HCT116 (cell line): ENCODE data around the gene LUZP2. TPM values are rescaled to one million over a fixed set of nuclear protein-coding genes. Genes with fewer than 3 reads are reported as not detected.

ENCODE experiments used
- ATAC-seq: fragments of 200-7000 bp; cut with Tn5 transposase; 2 replicates; pipeline ENCODE4 v1.9.1; 2020; ENCODE audit warnings: mild to moderate bottlenecking, moderate library complexity
- BruUV-seq: library from RNA; stranded (reverse); fragments of 400-500 nt; replicated peaks from 2 replicates; lab custom pipeline; 2021; lab: Mats Ljungman, UMichigan
- CTCF ChIA-PET: fragments of 300-600 bp; sonication (Branson Sonifier 250); formaldehyde crosslinking; loops from one replicate; lab custom pipeline; 2021; ENCODE audit warnings: antibody characterized with exemption; lab: Charles Lee
- POLR2A ChIA-PET: fragments of 300-600, 350-600 bp; sonication (Branson Sonifier 250); formaldehyde crosslinking; loops from one replicate; lab custom pipeline; 2021; ENCODE audit warnings: antibody characterized with exemption; lab: Charles Lee
- RAD21 ChIA-PET, 2 experiments: fragments of 300-600 bp; sonication (Branson Sonifier 250); formaldehyde crosslinking; loops; one replicate each; lab custom pipeline; 2023; ENCODE audit warnings: low total read pairs in 2 of 2; ENCODE audit not compliant: uncharacterized antibody in 2 of 2, unreplicated experiment in 2 of 2, low non-redundant PET in 1 of 2; lab: Charles Lee
- DNase-seq: peaks from one replicate; pipeline ENCODE4 v3.0.0-alpha.2; 2010; ENCODE audit warnings: low read depth, low spot score
- H2AFZ ChIP-seq: fragments of 200-600 bp; shearing (Covaris generic), sonication (generic); 2 replicates; pipeline ENCODE4 v1.6.1; 2017; ENCODE audit warnings: low read depth, mixed run types, mixed read lengths, antibody characterized with exemption, low read length; ENCODE audit not compliant: poor library complexity, severe bottlenecking
- H3K27ac ChIP-seq: 2 replicates; pipeline ENCODE4 v1.5.1; 2012; ENCODE audit warnings: low read depth, low read length
- H3K27me3 ChIP-seq: fragments of 200-600 bp; sonication (generic); 2 replicates; pipeline ENCODE4 v1.6.1; 2016; ENCODE audit warnings: mixed run types, low read length, mixed read lengths; ENCODE audit not compliant: insufficient read depth
- H3K36me3 ChIP-seq, 2 experiments: fragments of 200-500 bp in 1 of 2; fragments of 200-600 bp in 1 of 2; sonication (Bioruptor generic) in 1 of 2; sonication (generic) in 1 of 2; 2 replicates each; pipeline versions ENCODE4 v1.5.1 to v1.6.1; 2014 to 2016; ENCODE audit warnings: low read length in 2 of 2, inconsistent platforms in 1 of 2, mixed read lengths in 1 of 2, mixed run types in 1 of 2; ENCODE audit not compliant: insufficient read depth in 2 of 2, control insufficient read depth in 1 of 2
- H3K4me1 ChIP-seq, 2 experiments: fragments of 200-600 bp in 1 of 2; sonication (generic) in 1 of 2; 2 replicates each; pipeline versions ENCODE4 v1.5.1 to v1.6.1; 2012 to 2017; ENCODE audit warnings: low read length in 2 of 2, inconsistent platforms in 1 of 2, mild to moderate bottlenecking in 1 of 2, mixed read lengths in 1 of 2, mixed run types in 1 of 2, moderate library complexity in 1 of 2; ENCODE audit not compliant: insufficient read depth in 2 of 2, control insufficient read depth in 1 of 2
- H3K4me2 ChIP-seq: fragments of 200-600 bp; sonication (generic); 2 replicates; pipeline ENCODE4 v1.6.1; 2017; ENCODE audit warnings: mixed run types, low read length, mixed read lengths
- H3K4me3 ChIP-seq, 2 experiments: fragments of 200-600 bp in 1 of 2; sonication (generic) in 1 of 2; replicated peaks in 1 of 2; 2 replicates each; pipeline ENCODE4 v1.5.1; 2011 to 2016; ENCODE audit warnings: low read length in 2 of 2, control low read depth in 1 of 2, low read depth in 1 of 2, mild to moderate bottlenecking in 1 of 2, mixed read lengths in 1 of 2, mixed run types in 1 of 2
- H3K79me2 ChIP-seq: fragments of 200-600 bp; sonication (generic); 2 replicates; pipeline ENCODE4 v1.6.1; 2017; ENCODE audit warnings: mild to moderate bottlenecking, mixed run types, low read length, moderate library complexity, mixed read lengths; ENCODE audit not compliant: insufficient read depth
- H3K9ac ChIP-seq: fragments of 200-600 bp; sonication (generic); 2 replicates; pipeline ENCODE4 v1.6.1; 2016; ENCODE audit warnings: low read length, mixed read lengths
- H3K9me2 ChIP-seq: fragments of 200-600 bp; sonication (generic), shearing (Covaris generic); 2 replicates; pipeline ENCODE4 v1.6.1; 2017; ENCODE audit warnings: mixed run types, mild to moderate bottlenecking, moderate library complexity; ENCODE audit not compliant: insufficient read depth
- H3K9me3 ChIP-seq, 2 experiments: fragments of 200-500 bp in 1 of 2; fragments of 200-600 bp in 1 of 2; sonication (Bioruptor generic) in 1 of 2; sonication (generic) in 1 of 2; 2 replicates each; pipeline ENCODE4 v1.6.1; 2014 to 2017; ENCODE audit warnings: low read length in 2 of 2, mixed read lengths in 2 of 2, inconsistent platforms in 1 of 2, low read depth in 1 of 2, mild to moderate bottlenecking in 1 of 2, mixed run types in 1 of 2, moderate library complexity in 1 of 2; ENCODE audit not compliant: control insufficient read depth in 1 of 2, insufficient read depth in 1 of 2
- H4K20me1 ChIP-seq: fragments of 200-600 bp; sonication (generic), shearing (Covaris generic); 2 replicates; pipeline ENCODE4 v1.6.1; 2017; ENCODE audit warnings: mixed run types, mild to moderate bottlenecking, moderate library complexity; ENCODE audit not compliant: insufficient read depth
- CBX3 ChIP-seq: IDR thresholded peaks from 2 replicates; pipeline ENCODE4 v1.6.1; 2012; ENCODE audit warnings: low read depth
- ELF1 ChIP-seq: IDR thresholded peaks from 2 replicates; pipeline ENCODE4 v1.6.1; 2012; ENCODE audit warnings: low read depth, borderline replicate concordance
- EZH2 ChIP-seq: fragments of 200-600 bp; sonication (generic); IDR thresholded peaks from 2 replicates; pipeline ENCODE4 v1.6.1; 2017; ENCODE audit warnings: antibody characterized with exemption, mixed run types
- FOSL1 ChIP-seq: IDR thresholded peaks from 2 replicates; pipeline ENCODE4 v1.6.1; 2012; ENCODE audit warnings: low read depth
- POLR2A ChIP-seq: IDR thresholded peaks from 2 replicates; pipeline ENCODE4 v1.7.0; 2011; ENCODE audit warnings: borderline replicate concordance; ENCODE audit not compliant: insufficient read depth, insufficient read length; ENCODE audit errors: extremely low read depth
- SRF ChIP-seq: IDR thresholded peaks from 2 replicates; pipeline ENCODE4 v1.6.1; 2012; ENCODE audit warnings: low read depth
- TCF7L2 ChIP-seq: IDR thresholded peaks from 2 replicates; pipeline ENCODE4 v1.7.0; 2011; ENCODE audit warnings: borderline replicate concordance, inconsistent platforms; ENCODE audit not compliant: insufficient read depth, insufficient read length; ENCODE audit errors: extremely low read depth
- YY1 ChIP-seq: IDR thresholded peaks from 2 replicates; pipeline ENCODE4 v1.6.1; 2011; ENCODE audit warnings: low read length, low read depth, moderate library complexity, mild to moderate bottlenecking; ENCODE audit not compliant: insufficient replicate concordance; ENCODE audit errors: extremely low read depth
- ZBTB33 ChIP-seq: IDR thresholded peaks from 2 replicates; pipeline ENCODE4 v1.6.1; 2011; ENCODE audit warnings: mild to moderate bottlenecking, low read length, moderate library complexity; ENCODE audit not compliant: insufficient replicate concordance; ENCODE audit errors: extremely low read depth
- intact Hi-C: fragments of 100-400 bp; cut with micrococcal nuclease; formaldehyde crosslinking; loops from 2 replicates; pipeline ENCODE4 v1.10.0; 2022
- total RNA-seq: library from RNA; stranded (reverse); gene quantifications from one replicate; pipeline ENCODE4 v1.2.1, GENCODE V29; 2021; ENCODE audit not compliant: unreplicated experiment

Gene LUZP2
- total RNA-seq, 1 experiment from 2014 or later = not detected

GRCh38 chr11:24731554-24731953 lies 234.7 kb downstream of the LUZP2 start:
- ATAC-seq = no peak

More at GRCh38 chr11:24731554-24731953, 234.7 kb downstream of the LUZP2 start:
- no peak for DNase-seq
- Histone ChIP-seq H3K4me1 (no peaks in the 10 kb centered on the region), H3K36me3 (no peaks in the 10 kb centered on the region), H3K9ac (no peak overlapping the region), H3K4me2 (no peak overlapping the region), H3K27me3 (no peaks in the 10 kb centered on the region), H3K4me3 (no peak overlapping the region), H3K79me2 (no peaks in the 10 kb centered on the region)
- ChIA-PET POLR2A (no interaction called here), RAD21 (no interaction called here)
- TF ChIP-seq SRF (no peak), ZBTB33 (no peak), ELF1 (no peak), CBX3 (no peak), POLR2A (no peak), EZH2 (no peak), FOSL1 (no peak), TCF7L2 (no peak), YY1 (no peak)
- TF ChIP-seq, all 23 proteins: peak for 0
- CTCF ChIA-PET = no interaction called here
- no peak overlapping the region for H2AFZ ChIP-seq
- no peaks in the 10 kb centered on the region for H4K20me1 ChIP-seq
- H3K27ac ChIP-seq = no peak overlapping the region
- H3K9me3 ChIP-seq = peaks cover 9 to 13% of the 10 kb centered on the region in 2 experiments; a peak in 3 of 4 replicates
- intact Hi-C loops = no loop called here
- no peaks in the 10 kb centered on the region for H3K9me2 ChIP-seq
- no TSS peak for BruUV-seq
